GM03348 (cell line): ENCODE data around the gene UMOD.
"Not testable (repeated sequence)": the region's sequence is repeated elsewhere in the genome, so short reads cannot be mapped to it uniquely, and the experiment has no call there.

ENCODE experiments used
- DNase-seq: peaks from one replicate; pipeline ENCODE4 v3.0.0; 2012; ENCODE audit warnings: low spot score

The UMOD gene

DNA sequence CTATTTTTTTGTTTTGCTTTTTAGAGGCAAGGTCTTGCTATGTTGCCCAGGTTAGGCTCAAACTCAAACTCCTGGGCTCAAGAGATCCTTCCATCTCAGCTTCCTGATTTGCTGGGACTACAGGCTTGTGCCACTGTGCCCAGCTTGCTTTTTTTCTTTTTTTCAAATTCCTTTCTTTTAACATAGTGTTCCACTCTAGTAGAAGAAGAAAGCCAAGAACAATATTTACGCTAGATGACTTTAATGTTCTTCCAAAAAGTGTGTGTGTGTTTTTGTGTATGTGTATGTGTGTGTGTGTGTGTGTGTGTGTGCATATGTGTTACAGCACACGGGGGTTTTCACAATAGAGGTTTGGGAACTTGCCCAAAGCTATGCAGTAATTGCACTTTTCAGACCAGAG lies 10.7 kb upstream of the UMOD start:
- DNase-seq = no peak

DNA sequence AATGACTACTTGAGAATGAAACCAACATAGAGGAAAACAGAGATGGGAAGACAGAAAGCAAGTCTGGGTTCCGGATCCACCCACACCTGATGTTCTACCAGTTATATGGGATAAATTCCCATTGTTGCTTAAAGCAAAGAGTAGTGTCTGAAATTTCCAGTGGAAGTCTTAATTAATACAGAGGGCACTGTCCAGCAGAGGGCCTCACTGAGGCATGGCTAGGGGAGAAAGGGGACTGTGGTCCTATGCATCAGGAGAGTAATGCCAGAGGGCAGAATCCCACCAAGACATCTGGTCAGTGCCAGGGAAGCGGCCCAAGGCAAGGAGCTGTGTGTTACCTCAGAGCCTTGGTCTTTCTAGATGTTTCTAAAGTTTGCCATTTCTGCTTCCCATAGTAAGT lies 7.5 kb upstream of the UMOD start:
- no peak for DNase-seq

DNA sequence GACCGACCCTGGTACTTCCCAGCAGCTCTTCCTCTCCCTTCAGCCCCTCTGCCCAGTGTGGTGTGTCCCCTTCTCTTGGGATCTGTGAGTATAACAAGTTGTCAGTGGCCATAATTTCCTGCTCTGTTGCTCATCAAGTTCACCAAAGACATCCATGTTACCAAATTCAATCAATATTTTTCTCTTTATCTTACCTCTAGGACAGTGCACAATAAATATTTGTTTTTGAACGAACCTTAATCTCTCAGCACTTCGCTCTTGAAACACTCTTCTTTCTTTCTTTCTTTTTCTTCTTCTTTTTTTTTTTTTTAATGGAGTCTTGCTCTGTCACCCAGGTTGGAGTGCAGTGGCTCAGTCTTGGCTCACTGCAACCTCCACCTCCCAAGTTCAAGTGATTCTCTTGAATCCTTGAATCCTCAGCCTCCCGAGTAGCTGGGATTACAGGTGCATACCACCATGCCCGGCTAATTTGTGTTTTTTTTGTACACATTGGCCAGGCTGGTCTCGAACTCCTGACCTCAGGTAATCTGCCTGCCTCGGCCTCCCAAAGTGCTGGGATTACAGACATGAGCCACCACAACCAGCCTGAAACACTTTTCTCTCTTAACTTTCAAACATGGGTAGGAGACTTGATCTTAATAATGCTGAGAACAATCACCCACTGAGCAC lies 2.7 kb upstream of the UMOD start:
- DNase-seq = no peak

DNA sequence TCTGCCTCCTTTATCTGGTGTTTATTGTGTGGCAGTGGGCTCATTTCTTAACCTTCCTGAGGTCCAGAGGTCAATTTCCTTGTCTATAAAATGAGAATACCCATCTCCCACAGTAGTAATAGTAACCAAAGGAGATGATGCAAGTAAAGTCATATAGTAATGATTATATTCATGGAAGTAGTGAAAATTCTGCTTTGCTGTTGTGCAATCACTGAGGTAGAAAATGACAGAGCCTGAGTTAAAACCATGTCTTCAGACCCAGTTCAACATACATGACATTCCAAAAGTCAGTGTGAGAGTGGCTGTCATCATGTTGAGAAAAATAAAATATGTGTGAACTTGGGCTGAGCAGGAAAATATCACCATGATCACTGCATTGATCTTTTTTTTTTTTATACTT lies 864 bp upstream of the UMOD start:
- DNase-seq = no peak

DNA sequence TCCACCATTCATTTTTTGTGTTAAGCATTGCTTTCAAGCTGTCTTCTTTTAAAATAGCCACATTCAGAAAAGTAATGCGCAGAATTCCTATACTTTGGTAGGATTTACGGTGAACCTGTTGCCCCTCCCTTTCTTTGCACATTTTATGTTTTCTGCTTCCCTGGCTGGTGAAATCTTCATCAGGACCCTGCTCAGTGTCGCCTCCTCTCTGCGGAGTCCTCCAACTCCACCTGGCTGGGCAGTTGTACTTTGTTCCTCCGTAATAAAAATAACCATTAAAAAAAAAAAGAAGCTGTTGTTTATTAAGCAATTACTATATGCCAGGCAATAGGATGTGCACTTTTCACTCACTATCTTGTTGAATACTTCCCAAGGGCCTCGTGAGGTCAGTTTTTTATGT lies 2.9 kb downstream of the UMOD start:
- DNase-seq = no peak

DNA sequence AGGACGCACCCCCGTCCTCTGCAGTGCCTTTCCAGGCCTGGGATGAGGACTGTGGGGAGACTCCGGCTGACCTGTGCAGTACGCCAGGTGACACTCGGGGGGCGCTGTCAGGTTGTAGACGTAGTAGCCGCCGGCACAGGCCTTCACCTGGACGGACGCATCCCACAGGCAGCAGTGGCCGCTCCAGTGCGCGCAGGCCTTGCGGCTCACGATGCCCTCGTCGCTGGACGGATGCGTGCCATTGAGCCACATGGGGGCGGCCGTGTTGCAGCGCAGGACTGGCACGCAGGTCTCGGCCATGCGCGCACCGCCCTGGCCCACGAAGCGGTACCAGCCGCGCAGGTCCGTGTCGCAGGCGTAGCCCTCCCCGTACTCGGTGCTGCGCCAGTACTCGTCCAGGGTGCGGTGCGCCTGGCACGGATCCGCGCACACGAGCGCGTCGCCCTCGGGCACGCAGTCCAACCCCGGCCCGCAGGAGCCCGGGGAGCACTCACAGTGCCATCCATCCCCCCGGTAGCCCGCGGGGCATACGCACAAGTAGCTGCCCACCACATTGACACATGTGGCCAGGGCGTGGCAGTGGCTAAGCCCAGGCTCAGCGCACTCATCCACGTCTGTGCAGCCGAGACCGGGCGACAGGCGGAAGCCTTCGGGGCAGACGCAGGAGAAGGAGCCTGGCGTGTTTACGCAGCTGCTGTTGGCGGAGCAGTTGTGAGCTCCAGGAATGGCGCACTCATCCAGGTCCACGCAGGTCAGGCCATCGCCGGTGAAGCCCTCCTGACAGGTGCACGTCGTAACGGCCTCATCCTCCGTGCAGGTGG lies 3.9 kb downstream of the UMOD start:
- no peak for DNase-seq

DNA sequence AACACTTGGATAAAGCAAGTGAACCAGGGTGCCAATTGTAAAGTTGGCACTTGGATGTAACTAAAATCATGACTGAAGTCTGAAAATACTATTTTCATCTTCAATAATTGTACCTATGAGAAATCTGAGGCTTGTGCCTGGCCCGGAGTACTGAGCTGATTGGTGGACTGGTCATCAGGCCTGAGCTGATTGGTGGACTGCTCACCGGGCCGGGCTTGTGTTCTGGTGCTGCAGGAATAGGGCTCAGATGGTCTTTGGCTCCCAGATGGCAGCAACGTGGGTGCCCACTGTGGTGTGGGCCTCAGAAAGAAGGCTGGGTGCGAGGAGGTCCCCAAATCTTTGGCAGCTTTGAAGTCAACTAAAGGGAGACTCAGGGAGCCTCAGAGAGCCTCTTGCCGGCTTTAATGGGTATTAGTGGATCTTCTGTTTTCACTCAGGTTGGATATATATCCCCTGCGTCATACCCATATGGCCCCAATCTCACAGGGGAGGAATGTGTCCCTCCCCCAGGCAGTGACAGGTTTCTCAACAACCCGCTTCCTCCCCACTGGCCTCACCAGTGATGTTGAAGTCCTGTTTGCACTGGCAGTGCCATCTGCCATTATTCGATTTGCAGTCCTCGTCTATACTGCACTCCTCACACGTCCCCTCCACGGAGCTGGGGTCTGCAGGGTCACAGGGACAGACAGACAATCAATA lies 4.7 kb downstream of the UMOD start:
- no peak for DNase-seq

DNA sequence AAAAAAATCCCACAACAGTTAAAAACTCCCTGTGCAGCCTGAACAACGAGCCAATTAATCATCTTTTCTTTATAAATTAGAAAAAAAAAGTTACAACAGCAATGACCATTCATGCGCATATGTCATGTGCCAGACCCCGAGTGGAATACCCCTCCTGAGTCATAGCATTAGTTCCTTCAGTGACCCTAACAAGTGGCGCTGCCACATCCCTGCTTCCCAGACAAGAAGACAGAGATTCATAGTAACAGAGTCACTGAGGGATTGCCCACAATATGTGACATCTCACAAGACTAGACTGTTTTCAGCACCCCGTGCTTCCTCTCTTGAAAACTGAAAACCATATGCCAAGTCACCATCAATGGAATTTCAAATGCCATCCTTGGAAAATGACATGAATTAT lies 7.9 kb downstream of the UMOD start:
- no peak for DNase-seq

DNA sequence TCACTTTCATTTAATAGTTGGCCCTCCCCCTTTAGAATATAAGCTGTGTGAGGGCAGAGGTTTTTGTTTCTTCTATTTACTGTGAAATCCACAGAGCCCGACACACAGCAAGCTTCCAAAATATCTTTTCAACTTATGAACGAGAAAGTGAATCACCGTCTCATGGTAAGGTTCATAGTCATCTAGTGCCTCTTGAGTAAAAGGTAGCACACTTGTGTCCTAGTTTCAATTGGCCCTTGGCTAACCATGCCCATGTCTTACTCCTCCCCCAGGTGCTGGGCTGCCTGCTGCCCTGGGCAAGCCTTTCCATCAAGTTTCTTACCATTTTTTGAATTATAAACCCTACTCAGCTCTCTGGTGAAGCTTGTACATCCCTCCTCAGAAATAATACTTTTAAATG lies 12.8 kb downstream of the UMOD start:
- DNase-seq = no peak

DNA sequence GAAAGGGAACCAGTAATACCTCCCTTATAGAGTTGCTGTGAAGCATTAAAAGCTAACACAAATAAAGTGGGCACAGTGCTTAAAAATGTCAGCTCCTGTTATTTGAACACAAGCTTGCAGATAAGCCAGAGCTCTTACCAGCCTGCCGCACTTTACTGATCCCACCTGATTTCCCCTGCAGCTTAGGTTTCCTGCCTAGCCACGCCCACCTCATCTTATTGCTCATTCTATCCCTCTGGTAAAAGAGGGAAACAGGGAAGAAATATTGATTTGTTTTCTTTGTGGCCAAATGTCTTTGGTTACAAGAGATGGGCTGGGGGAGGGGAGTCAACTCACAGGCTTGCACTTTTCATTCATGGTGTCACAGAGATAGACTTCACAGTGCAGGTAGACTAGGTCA lies 15.6 kb downstream of the UMOD start:
- no peak for DNase-seq

DNA sequence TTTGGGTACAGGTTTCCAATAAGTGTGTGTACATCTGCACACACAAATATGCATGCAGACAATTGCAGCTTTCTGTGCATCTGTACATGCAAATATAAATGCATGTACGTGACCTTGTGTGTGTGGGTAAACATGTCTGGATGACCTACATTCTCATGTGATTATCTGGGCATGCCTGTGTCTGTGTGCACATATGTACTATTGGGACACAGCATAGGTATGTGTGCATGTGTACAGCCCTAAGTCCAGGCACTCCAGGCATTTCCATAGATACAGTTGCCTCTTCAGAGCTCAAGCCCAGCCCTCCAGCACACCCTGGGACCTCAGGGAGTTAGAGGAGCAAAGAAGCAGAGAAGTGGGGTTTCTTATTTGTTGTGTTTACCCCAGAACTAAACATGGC lies 18.1 kb downstream of the UMOD start:
- no peak for DNase-seq

DNA sequence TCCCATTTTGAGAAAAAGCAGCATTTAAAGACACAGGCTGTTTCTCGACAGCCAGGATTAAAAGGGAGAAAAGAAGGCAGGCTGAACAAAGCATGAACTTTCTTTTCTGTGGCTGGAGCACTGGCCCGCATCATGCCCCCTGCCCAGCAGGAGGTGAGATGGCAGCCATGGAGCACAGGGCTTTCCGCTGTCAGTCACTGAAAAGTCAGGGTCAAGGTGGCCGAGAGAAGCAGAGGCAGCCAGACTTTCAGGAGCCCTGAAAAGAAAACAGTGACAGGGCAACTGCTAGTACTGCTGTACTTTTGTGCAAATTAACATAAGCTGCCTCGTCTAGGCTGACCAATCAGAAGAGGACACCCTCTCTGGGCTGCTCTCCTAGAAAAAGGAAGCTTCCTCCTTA lies 19.4 kb downstream of the UMOD start:
- no peak for DNase-seq

DNA sequence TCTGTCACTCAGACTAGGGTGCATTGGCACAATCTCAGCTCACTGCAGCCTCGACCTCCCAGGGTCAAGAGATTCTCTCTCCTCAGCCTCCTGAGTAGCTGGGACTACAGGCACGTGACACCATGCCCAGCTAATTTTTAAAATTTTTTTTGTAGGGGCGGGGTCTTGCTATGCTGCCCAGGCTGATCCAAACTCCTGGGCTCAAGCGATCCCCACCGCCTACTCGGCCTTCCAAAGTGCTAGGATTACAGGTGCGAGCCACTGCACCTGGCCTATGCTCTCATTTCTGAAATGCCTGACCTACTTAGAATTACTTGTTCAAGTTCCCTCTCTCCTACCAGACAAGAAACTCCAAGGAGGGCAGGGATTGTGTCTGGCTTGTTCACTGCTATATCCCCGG lies 20.1 kb downstream of the UMOD start:
- DNase-seq = no peak

DNA sequence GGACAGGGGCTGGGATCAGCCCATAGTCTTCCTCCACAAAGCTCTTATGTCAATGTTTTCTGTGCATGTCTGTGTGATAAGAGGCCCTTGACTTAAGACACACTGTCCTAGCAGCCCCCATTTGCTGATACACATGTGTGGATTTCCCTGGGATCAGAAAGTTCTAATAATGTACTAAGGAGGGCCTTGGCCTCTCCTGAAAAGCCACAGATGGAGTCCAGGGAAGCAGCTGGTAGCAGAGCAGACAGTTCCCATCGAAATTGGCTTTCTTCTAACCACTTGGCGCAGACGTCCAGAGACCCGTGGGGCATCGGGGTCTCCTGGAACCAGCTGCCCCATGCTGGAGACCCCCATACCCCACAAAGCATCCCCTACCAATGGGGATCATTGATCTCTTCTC lies 20.9 kb downstream of the UMOD start:
- no peak for DNase-seq

DNA sequence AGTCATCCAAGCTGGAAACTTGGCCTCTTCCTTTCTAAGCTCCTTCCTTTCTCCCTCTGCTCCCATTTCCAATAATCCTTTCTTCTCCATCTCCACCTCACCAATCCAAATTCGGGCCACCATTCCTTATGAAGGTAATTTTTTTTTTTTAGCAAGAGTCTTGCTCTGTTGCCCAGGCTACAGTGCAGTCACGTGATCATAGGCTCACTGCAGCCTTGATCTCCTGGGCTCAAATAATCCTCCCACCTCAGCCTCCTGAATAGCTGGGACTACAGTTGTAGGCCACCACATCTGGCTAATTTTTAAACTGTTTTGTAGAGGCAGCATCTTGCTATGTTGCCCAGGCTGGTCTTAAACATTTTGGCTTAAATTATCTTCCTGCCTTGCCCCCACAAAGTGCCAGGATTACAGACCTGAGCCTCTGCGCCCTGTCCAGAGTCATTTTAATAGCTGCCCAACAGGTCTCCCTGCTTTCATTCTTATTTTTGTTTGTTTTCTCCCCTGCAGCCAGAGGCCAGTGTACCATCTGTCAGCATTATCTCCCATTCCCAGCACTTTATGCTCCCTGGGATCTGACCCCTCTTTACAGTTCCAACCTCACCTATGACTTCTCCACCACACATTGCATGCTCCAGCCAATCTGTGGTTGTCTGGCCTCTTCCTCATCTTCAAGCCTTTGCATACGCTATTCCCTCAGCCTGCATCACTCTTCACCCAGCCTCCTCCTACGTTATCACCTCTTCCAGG lies 22.9 kb downstream of the UMOD start:
- no peak for DNase-seq

DNA sequence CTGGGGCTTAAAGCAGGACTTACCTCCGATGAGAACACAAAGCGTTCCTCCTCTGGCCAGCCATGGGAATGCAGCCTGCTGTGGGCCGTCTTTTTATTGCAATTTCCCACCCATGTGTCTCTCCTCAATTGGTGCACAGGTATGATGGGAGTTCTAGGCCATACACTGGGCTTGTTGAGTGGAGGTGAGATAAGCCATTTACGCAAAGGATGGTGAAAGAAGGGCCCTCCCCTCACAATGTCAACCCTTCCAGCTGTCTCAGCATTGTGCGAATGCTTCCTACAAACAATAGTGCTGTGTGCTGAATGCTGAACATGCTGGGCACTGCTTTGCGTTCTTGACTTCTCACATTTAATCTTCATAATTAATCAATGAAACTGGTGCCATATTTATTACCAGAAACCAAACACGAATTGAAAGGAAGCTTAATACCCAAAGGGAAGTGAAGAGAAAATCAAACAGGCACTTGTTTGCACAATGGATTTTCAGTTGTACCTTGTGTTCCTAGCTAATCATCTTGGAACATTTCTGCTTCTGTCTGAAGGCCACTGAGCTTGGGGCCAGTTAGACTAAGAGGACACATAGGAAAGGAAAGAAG lies 25.0 kb downstream of the UMOD start, which contains the start of gene GP2:
TSS of gene GP2 (minus strand) at position 70 of the 598 bp plus-strand sequence. CDS start 1,082 bp downstream, outside the sequence.
- no peak for DNase-seq

DNA sequence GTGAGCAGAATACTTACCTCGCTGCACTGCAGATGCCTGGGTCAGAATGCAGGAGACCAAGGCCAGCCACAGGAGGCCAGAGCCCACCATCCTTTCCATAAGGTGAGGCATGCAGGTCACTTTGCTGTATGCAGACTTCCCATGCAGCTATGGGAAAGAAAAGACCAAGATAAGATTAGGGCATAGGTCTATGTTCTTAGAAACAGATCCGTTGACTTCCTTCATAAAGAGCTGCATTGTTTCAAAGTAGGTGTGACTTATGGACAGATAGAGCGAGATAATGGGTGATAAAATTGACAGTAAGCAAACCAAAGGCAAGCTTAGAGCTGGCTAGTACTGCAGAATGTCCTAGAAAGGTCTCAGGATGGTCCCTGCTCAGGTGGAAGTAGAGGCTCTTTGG lies 26.2 kb downstream of the UMOD start:
- DNase-seq = no peak

DNA sequence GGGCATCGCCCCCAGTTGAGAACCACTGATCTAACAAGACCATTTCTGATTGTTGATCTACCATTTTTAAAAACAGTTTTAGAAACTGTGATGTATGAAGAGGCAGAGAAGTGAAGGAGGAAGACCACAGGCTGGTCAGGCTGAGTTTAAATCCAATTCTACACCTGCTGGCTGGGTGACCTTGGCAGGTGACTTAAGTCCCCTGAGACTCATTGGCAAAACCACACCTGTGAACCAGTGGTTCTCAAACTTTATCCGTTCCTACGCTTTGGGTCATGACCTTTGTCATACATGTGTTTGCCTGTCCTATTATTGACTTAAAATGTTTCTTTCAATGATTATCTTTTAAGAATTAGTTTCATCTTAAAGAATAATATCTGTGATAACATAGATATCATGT lies 27.5 kb downstream of the UMOD start:
- DNase-seq = no peak

DNA sequence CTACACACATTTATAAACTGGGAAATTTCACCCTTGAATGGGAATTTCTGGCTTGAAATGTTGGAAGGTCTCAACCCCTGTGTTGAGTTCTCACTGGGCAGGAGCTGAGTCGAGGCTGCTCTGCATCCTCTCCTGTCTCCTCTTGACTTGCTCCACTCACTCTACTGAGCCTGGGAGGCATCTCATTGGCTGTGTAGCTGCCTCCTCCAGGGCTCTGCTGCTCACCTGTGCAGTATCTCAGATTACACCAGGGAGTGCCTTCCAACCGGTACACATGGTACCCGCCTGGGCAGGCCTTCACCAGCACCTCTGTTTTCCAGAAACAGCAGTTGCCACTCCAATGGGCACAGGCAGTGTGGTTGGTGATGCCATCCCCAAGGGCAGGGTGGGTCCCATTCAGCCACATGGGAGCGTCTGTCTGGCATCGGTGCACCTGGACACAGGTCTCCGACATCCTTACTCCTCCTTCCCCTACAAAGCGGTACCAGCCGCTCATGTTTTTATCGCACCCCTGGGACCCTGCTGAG lies 28.9 kb downstream of the UMOD start:
- no peak for DNase-seq

DNA sequence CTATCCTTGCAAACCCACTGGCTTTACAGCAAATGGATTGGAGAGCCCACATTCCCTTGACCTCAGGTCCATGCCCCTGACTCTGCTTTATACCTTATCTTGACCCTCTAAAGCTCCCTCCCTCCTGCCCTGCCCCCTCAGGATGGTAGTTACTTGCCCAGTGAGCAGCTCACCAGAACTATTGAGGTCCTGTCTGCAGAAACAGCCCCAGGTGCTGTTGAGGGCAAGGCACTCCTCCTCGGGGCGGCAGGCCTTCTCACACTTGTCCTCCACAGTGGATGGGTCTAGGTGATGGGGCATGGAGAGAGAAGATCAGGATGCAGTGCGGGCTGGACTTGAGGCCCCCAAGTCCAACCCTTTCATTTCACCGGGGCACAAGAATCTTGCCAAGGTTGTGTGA lies 29.8 kb downstream of the UMOD start:
- no peak for DNase-seq

DNA sequence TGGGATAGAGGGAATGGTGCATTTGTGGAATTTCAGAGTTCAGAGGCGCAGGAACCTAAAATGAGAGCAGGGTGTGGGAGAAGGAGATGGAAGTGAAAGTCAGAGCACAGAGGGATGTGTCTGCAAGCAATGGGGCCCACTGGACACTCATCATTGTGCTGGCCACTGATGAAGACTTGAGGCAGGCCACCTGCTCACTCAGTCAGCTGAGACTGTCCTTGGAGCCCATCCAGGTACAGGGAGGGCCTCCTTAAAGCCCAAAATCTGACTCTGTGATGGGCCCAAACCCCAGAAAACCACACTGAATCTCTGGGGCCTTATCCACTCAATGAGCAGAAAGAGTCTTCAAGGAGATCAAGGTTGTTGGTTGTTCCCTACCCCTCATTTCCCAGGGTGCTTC lies 30.8 kb downstream of the UMOD start:
- DNase-seq = no peak

DNA sequence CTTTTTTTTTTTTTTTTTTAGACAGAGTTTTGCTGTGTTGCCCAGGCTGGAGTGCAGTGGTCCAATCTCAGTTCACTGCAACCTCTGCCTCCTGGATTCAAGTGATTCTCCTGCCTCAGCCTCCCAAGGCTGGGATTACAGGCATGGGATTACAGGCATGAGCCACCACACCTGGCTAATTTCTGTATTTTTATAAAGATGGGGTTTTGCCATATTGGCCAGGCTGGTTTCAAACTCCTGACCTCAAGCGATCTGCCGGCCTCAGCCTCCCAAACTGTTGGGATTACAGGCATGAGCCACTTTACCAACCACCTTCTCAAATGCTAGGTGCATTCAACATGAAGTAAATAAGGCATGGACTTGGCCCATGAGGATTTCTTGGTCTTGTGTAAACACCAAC lies 31.5 kb downstream of the UMOD start:
- DNase-seq = not testable (repeated sequence)
